ENCODE measurements around the gene E2F6. TPM values are rescaled to one million over a fixed set of nuclear protein-coding genes. Genes with fewer than 3 reads are reported as not detected.

E2F6 gene
- polyA plus RNA-seq, 1 donor = 20.4 TPM

GRCh38 chr2:11492720-11493119, 26.8 kb upstream of the E2F6 start:
- DNase-seq (ENCODE audit: low read depth) = no peak

GRCh38 chr2:11492244-11492643, 26.3 kb upstream of the E2F6 start:
- DNase-seq (ENCODE audit: low read depth) = no peak

DNA sequence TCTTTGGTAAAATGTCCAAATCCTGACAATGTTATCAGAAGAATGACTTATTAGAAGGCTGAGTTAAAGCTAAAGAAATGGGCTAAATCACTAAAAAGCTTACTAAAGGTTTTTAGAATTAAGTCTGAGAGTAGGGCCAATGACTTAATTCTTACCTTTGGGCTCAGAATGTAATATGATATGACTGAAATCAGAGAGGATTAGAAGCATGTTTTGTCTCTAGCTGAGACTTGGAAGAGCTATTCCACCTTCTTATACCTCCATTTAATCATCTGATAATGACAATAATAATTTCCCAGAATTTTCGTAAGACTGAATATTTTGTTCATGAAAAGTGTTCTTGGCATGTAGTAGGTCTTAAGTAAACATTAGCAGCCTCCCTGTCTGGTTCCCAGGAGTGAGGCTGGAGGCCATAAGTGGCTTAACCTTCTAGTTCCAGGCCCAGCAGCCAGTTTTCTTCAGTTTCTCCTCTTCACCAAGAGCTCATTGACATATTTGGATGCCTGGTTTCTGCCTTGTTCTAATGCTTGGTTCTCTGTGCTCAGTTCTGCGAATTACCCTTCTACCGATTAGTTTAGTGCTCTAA, 25.5 kb upstream of the E2F6 start:
- no peak for DNase-seq (ENCODE audit: low read depth)

DNA sequence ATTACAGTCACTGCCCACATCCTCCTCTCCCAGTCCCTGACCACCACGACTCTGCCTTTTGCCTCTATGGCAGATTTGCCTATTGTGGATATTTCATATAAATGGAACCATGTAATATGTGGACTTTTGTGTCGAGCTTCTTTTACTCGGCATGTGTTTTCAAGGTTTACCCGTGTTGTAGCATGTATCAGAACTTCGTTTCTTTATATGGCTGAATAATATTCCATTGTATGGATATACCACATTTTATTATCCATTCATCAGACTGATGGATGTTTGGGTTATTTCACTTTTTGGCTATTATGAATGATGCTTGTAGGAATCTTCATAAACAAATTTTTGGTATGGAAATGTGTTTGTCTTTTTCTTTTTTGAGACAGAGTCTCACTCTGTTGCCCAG, 24.2 kb upstream of the E2F6 start:
- DNase-seq (ENCODE audit: low read depth) = no peak

DNA sequence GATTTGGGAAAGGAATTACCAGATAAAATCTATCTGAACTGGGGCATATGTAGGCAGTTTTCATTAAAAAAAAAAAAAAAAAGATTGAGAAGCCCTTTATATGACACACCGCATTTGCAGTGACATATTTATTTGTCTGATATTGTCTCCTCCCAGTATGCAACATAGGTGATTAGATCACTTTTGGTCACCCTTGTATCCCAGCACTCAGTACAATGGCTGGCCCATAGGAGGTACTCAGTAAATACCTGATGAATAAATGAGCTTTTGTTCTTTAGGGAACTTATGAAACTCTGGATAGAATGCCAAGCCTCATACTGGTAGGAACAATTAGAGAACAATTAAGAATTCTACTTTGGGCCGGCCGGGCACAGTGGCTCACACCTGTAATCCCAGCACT, 22.8 kb upstream of the E2F6 start:
- no peak for DNase-seq (ENCODE audit: low read depth)

- DNase-seq (ENCODE audit: low read depth) = no peak
These were observed 18.1 kb upstream of the E2F6 start for GRCh38 chr2:11483806-11484617.

- no peak for DNase-seq (ENCODE audit: low read depth)
These were observed 16.6 kb upstream of the E2F6 start for GRCh38 chr2:11482473-11483035.

DNA sequence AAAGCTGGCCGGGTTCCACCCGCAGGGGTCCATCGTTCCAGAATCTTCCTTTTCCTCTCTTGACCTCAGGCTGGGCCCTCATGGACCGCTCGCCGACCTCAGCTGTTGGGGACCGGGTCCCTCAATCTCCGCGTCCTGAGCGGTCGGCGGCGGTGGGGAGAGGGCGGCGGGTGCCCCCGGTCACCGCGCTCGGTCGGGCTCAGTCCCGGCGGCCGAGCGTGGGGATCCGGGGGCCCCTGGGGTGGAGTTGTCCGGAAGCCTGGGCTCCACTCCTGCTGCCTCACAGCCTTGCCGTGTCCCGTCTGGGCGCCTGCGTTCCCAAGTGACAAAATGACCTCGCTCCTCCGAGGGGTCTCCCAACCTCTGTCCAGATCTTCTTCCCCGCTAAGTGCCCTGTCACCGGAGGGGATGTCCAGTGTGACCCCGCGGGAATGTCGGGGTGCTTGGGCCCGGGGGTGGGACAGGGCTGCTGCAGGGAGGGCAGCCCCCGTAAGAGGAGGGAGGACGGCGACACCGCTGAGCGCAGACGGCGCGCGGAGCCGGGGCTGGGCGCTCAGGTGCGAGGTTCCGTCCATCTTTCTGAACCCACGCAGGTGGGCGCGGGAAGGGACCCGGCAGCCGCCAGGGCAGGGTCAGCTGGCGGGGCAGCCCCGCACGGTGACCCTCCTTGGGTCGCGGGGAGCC, 16.0 kb upstream of the E2F6 start:
- no peak for DNase-seq (ENCODE audit: low read depth)

- no peak for DNase-seq (ENCODE audit: low read depth)
These were observed 15.4 kb upstream of the E2F6 start for GRCh38 chr2:11481426-11481788.

- no peak for DNase-seq (ENCODE audit: low read depth)
These were observed 14.9 kb upstream of the E2F6 start for GRCh38 chr2:11480859-11481258.

GRCh38 chr2:11480406-11480805, 14.4 kb upstream of the E2F6 start:
- DNase-seq (ENCODE audit: low read depth) = no peak

DNA sequence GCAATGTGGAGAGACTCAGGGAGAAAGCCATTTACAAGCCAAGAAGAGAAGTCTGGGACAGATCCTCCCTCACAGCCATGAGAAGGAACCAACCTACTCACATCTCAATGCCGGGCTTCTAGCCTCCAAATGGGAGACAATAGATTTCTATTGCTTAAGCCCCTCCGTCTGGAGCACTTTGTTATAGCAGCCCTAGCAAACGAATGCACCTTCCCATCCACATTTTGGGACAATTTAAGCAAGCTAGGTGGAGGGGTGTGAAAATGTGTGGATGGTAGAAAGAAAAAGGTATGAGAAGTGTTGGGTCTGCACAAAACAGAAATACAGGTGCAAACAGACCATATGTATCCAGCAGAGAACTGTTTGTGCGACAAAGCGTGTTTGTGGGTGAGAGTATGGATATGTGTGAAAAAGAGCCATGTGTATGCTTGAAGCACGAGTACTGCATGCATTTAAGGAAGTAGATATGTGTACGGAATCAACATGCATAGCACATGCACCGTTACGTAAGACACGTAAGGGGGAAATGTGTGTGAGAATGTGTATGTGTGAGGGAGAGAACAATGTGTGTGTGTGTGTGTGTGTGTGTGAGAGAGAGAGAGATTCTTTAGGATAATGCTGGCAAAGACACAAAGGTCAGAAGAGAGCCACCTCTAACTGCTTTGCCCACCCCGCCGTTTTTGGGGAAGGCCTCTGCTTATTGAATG, 13.1 kb upstream of the E2F6 start:
- no peak for DNase-seq (ENCODE audit: low read depth)

DNA sequence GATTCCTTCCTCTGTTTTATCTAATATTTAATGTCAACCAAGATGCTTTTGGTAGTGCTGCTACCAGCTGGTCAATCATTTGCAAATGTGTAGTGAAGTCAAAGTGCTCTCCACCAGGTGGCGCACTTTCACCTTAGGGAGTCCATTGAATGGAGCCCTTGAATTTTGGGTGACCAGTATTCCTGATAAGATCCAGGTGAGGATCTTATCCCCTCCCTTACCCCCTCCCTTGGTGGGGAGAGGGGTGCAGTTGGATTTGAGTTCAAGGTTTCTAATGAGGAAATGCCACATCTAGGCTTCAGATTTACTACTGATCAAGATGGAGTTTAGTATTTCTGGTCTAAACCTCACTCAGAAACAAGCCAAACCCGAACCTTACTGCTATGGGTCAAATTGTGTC, 12.0 kb upstream of the E2F6 start:
- DNase-seq (ENCODE audit: low read depth) = peak; percentile 72

GRCh38 chr2:11473659-11474433, 7.9 kb upstream of the E2F6 start:
- DNase-seq (ENCODE audit: low read depth) = no peak

GRCh38 chr2:11467749-11468148, 1.8 kb upstream of the E2F6 start:
- DNase-seq (ENCODE audit: low read depth) = no peak

GRCh38 chr2:11467129-11467649, 1.2 kb upstream of the E2F6 start:
- DNase-seq (ENCODE audit: low read depth) = no peak

- no peak for DNase-seq (ENCODE audit: low read depth)
These were observed 557 bp upstream of the E2F6 start for GRCh38 chr2:11466307-11467128.

GRCh38 chr2:11465110-11465484, 864 bp downstream of the E2F6 start:
- DNase-seq (ENCODE audit: low read depth) = no peak

GRCh38 chr2:11459816-11460215, 6.1 kb downstream of the E2F6 start:
- DNase-seq (ENCODE audit: low read depth) = no peak

GRCh38 chr2:11458753-11459152, 7.2 kb downstream of the E2F6 start:
- no peak for DNase-seq (ENCODE audit: low read depth)

Data from forelimb muscle (tissue), 1 donor.